Activated CD4-positive, alpha-beta T cell treated with anti-CD3 and anti-CD28 coated beads, Interleukin-2, amount 50 U/mL, for 16 hours (primary cell): Measurements from ENCODE around the gene PERM1.
"Not testable (repeated sequence)": the region's sequence is repeated elsewhere in the genome, so short reads cannot be mapped to it uniquely, and the experiment has no call there.

Experiments used
- DNase-seq: peaks from one replicate; pipeline ENCODE4 v3.0.0-alpha.2; 2020

Gene PERM1

DNA sequence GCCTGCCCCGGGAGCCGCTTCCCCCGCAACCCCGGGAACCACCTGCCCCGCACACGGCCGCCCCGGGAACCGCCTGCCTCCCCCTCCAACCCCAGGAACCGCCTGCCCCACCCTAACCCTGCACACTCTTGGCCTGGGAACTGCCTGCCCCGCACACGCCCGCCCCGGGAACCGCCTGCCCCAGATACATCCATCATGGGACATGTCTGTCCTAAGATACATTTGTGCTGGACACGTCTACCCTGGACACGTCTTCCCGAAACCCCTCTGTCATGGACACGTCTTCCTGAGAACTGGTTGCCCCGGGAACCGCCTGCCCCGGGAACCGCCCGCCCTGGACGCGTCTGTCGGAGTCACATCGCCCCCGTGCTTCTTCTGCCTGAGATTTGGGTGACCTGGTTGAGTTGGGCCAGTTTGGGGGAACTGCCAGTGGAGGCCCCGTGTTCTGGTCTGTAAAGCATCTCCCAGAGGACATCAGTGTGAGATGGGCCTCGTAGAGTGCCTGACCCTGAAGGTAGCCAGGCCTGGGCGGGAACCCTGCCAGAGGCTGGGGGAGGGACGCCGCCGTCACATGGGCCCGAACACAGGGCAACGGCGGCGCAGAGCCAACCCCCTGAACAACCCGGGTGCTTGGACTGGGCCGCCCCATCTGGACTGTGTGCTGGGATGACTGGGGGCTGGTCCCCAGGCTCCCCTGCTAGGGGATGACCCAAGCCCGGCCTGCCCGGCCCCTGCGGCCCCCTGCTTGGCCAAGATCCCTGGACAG, 3.6 kb downstream of the PERM1 start:
- no peak for DNase-seq

DNA sequence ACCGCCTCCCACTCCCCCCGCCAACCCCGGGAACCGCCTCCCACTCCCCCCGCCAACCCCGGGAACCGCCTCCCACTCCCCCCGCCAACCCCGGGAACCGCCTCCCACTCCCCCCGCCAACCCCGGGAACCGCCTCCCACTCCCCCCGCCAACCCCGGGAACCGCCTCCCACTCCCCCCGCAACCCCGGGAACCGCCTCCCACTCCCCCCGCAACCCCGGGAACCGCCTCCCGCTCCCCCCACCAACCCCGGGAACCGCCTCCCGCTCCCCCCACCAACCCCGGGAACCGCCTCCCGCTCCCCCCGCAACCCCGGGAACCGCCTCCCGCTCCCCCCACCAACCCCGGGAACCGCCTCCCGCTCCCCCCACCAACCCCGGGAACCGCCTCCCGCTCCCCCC, 5.1 kb downstream of the PERM1 start:
- DNase-seq: not testable (repeated sequence)

DNA sequence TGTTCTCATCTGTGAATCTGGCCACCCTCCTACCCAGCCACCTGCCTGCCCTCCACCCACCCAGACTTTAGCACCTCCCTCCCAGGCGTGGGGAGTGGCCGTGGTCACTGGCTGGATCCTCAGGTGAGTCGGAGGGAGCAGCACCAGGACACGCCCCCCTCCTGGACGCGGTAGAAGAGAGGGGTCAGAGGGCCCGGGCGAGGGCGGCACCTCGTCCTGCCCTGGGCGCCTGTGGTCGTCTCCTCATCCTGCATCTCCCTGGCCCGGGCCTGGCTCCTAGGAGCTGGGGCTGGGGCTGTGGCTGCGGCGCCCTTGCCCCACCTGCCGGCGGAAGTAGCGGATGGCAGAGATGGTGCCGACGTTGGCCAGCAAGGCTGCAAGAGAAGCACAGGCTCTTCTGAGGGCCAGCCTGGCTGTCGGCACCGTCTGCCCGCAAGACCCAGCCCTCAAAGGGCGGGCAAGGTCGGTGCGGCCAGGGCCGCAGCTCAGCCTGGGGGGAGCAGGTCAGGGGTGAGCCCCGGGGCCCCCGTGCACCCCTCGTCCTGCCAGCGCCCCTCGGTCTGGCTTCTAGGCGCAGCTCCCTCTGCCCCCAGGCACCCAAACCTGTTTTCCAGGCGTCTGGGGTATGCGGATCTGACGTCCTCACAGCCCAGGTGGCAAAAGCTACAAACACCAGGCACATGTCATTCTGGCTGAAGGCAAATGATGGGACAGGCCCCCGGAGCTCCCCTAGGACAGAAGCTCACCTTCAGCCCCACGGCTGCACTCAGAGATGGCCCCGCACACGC, 5.8 kb downstream of the PERM1 start:
- peak; percentile 46 for DNase-seq

DNA sequence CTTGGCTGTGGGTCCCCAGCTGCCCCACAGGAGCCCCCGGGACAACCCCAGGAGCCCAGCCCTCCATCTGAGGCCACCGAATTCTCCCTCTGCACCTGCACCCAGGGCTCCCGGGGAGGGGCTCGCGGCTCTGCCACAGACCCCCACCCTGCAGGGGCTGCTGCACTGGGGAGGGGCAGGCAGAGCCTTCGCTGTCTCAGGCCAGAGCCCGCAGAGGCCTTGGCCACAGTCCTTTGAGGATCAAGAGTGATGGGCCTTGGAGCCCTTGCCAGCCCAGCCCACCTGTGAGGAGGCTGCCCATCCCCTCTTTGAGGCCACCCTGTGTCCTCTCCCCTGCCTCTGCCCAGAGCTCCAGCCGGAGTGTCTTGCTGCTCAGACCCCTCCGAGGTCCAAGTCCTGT, 6.5 kb downstream of the PERM1 start:
- DNase-seq: no peak

DNA sequence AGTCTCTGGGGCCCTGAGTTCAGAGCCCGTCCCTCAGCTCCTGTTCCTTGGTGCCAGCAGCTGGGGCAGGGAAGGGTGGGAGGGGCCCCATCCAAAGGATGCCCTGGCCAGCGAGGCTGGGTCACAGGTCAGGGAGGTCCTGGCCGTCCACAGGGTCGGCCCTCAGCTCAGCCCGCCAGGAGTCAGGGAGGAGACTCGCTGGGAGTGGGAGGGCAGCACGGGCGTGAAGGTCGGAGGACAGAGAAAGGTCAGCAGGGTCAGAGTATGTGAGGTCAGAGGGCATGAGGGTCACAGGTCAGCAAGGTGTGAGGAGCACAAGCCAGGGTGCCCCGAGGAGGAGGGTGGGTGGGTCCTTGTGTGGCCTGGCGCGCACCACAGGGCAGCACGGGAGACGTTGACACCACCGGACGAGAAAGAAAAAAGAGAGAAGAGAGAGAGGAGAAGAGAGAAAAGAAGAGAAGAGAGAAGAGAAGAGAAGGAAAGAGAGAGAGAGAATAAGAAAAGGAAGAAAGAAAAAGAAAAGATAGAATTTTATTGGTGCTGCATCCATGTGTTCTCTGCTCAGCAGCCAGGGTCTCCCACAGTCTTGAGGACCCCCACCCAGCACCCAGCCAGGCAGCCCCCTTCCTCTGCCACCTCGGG, 7.1 kb downstream of the PERM1 start:
- no peak for DNase-seq

DNA sequence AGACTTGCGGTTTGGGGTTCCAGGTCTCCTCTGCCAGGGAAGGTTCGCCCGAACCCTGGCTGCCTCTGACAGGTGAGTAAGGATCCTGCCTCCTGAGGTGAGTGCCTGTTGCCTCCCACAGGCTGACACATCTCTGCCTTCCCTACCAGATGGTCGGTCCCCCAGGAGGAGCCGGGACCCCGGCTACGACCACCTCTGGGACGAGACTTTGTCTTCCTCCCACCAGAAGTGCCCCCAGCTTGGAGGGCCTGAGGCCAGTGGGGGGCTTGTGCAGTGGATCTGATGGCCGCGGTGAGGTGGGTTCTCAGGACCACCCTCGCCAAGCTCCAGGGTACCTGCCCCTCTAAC, 7.6 kb downstream of the PERM1 start:
- DNase-seq: no peak

DNA sequence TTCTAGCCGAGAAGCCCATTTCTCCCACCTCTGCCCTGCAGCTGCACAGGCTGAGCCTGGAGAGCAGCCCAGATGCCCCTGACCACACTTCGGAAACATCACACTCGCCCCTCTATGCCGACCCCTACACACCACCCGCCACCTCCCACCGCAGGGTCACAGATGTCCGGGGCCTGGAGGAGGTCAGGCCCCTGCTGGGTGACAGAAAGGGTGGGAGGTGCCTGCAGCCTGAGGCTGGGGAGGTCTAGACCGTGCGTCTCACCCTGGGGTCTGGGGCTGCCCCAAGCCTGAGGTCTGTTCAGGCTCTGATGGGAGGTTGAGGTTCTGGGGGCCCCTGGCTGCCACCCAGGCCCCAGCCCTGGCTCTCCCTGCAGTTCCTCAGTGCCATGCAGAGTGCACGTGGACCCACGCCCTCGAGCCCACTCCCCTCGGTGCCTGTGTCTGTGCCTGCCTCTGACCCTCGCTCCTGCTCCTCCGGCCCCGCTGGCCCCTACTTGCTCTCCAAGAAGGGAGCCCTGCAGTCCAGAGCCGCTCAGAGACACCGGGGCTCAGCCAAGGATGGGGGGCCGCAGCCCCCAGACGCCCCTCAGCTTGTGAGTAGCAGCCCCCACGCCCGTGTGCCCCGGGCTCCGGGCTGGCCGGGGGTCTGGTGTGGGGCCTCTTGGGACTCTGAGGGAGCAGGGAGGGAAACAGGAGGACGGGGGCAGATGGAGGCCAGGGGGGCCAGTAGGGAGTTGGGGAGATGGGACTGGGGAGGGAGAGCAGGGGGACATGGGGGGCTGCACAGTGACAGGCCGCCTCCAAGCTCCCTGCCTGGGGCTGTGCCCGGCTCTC, 8.2 kb downstream of the PERM1 start:
- no peak for DNase-seq

DNA sequence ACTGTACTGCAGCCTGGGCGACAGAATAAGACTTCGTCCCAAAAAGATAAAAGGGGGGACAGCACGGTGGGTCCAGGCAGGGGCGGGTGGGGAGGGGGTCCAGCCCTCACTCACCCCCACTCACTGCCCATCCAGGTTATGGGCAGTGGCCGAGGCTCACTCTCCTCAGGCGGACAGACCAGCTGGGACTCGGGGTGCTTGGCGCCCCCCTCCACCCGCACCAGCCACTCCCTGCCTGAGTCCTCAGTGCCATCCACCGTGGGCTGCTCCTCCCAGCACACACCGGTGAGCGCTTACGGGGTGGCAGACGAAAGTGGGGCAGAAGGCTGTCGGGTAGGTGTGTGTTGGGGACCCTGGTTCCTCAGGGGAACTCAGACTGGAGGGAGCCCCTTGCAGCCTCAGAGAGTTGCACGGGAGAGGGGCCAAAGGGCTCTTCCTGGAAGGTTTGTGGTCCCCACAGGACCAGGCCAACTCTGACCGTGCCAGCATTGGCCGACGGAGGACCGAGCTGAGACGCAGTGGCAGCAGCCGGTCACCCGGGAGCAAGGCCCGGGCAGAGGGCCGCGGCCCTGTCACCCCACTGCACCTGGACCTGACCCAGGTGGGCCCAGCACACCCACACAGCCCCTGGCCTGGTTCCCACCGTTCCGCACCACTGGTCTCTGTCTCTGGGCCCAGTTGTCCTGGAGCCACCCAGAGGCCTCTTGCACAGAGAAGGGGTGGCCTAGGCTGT, 9.0 kb downstream of the PERM1 start:
- no peak for DNase-seq

DNA sequence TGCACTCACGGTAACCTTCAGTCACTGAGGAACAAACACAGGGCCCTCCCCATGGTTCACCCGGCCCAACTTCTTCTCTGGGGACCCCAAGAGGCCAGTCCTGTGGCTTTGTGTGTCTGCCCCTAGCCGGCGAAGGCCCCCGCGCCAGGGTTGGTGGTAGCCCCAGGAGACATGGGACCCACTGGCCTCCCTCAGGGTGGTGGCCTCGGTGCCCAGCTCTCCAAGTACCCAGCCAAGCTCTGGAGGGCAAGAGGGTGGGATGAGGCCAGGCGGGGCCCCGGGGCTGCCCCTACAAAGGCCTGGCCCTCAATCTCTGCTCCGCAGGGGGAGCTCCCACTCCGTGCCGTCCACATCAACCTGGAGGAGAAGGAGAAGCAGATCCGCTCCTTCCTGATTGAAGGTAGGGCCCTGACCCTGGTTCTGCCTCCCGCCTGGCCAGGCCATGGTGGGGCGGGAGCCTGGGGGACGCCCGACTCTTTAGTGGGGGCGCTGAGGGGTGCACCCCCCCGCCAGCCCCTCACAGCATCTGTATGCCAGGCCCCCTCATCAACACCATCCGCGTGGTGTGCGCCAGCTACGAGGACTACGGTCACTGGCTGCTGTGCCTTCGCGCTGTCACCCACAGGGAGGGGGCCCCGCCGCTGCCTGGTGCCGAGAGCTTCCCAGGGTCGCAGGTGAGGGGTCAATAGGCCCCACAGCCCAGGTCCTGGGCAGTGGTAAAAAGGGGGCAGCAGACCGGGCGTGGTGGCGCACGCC, 10.0 kb downstream of the PERM1 start:
- DNase-seq: no peak

DNA sequence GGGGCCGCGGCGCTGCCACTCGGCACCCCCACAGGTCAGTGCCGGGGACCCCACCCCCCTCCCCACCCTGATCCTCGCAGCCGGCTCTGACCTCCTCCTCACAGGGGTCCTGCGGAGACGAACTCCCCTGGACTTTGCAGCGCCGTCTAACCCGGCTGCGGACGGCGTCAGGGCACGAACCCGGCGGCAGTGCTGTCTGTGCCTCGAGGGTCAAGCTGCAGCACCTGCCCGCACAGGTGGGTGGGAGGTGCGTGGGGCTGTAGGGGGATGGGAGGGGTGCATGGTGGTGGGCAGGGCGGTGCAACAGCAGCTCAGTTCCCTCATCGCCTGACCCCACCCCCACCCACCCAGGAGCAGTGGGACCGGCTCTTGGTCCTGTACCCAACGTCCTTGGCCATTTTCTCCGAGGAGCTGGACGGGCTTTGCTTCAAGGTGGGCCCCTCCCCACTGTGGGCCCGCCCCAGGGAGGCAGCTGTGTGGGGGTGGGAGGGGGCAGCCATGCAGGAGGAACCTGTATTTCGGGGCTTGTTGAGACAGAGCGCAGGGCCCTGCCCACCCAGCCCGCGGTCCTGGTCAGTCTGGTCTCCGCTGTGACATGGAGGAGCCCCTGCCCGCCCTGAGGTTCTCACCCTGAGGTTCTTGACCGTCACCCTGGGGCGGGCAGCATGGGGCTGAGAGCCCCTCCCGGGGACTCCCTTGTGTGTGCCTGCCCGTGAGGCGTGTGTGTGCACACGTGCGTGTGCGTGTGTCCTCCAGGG, 10.7 kb downstream of the PERM1 start:
- DNase-seq: no peak

DNA sequence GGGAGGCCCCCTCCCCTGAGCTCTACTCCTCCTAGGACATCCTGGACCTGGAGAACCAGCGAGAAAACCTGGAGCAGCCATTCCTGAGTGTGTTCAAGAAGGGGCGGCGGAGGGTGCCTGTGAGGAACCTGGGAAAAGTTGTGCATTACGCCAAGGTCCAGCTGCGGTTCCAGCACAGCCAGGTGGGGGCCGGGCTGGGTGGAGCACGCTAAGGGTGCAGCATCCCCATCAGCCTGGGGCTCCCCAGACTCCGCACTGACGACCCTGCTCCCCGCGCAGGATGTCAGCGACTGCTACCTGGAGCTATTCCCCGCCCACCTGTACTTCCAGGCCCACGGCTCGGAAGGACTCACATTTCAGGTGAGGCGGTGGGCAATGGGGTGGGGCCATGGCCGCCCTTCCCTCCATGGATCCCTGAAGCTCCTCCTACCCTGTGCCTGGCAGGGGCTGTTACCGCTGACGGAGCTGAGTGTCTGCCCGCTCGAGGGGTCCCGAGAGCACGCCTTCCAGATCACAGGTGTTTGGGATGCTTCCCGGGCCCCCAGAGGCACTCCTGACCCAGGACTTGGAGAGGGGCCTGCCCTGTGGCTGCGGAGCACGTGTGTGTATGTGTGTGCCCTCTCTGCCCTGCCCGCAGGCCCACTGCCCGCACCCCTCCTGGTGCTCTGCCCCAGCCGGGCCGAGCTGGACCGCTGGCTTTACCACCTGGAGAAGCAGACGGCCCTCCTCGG, 11.5 kb downstream of the PERM1 start:
- DNase-seq: no peak

DNA sequence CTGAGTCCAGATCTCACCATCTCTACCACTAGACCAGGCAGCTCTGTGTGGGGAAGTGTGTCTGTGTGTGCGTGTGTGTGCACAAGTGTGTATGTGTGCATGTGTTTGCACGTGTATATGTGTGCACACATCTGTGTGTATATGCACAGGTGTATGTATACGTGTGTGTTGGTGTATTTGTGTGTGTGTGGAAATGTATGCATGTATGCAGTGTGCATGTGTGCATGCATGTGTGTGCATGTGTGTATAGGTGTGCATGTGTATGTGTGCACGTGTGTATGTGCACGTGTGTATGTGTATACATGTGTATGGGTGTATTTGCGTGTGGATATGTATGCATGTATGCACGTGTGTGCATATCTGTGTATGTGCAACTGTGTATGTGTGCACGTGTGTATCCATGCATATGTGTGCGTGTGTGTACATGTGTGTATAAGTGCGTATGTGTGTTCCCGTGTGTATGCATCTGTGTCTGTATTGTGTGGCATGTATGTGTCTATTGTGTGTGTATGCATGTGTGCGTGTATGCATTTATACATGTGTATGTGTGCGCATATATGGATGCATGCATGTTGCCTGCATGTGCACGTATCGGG, 12.5 kb downstream of the PERM1 start:
- DNase-seq: no peak

DNA sequence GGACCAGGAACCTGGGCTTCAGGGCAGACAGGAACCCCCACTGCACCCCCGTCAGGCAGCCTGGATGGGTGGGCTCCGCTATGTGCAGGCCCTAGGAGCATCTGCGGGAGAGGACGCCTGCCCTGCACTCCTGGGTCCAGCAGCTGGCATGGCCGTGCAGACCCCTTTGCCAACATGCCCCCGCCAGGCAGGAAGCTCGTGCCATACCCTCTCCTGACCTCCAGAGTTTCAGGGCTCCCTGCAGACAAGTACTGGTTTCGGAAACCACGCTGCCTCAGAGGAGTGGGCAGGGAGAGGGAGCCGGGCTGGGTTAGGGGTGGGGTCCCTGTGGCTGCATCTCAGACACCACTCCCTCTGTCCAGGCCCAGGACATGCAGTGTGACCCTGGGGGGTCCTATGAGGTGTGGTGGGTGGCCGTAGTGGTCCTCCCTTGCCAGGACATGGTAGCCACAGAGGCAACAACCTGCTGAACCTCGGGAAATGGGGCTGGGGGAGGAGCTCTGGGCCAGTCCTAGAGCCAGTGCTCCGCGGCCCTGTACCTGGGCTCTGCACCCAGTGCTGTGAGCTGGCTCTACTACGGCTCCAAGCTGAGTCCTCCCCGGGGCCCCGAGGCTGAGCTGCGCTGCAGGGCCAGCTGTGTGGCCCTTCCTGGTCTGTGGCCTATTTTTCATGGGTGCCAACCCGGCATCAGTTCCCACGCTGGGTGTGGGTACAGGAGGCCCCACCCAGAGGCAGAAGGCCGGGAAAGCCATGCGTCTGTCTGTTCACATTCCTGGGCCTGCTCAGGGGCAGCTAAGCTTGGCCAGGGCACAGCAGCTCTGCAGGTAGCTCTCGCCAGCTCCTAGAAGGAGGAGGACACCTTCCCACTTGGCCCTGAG, 14.2 kb downstream of the PERM1 start:
- no peak for DNase-seq

DNA sequence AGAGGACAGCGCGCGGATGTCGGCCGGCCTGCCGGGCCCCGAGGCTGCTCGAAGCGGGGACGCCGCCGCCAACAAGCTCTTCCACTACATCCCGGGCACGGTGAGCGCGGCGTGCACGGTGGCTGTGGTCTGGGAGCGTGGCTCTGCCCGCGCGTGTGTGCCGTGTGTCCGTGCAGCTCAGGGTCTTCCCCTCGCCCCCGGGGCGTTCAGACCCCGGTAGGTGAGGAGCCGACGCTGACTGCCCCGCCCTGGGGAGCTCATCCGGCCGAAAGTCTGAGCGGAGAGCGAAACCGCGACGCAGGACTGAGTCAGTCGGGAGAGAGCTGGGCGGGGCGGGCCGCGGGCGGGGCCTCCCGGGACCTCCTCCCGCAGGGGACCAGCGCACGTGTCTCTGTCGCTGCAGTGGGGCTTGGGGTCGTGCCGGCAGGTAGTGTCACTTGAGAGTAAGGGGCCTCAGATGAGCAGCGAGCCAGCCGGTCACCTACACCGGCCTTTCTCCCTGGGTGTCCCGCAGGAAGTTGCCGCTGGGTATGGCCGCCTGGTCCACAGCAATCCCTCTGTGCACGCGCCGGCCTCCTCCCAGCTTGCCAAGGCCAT, 15.1 kb downstream of the PERM1 start:
- DNase-seq: peak; percentile 86

DNA sequence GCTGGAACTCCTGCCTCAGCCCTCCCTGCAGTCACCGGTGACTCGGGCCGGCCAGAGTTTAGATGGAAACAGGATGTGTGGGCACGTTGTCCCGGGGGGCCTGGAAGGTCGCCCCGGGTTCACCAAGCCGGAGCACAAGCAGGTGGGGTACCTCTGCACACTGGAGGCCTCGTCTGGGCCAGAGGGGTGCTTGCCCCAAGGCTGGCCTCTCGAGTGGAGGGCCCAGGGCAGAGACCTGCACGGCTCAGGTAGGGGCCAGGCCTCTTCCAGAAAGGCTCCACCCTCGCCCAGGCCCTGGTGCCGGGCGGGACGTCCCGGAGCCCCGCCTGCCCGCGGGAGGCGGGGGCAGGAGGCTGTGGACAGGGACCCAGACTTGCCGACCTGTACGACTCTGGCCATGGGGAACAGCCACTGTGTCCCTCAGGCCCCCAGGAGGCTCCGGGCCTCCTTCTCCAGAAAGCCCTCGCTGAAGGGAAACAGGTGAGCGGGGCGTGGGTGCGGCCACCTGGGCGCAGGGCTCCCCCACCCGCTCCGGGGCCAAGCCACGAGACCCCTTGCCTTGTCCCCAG, 15.7 kb downstream of the PERM1 start, which contains the start of gene PLEKHN1:
PLEKHN1 (plus strand) TSS at position 348 of the 569 bp plus-strand sequence; CDS start at position 398, 50 bp downstream.
- DNase-seq: no peak

DNA sequence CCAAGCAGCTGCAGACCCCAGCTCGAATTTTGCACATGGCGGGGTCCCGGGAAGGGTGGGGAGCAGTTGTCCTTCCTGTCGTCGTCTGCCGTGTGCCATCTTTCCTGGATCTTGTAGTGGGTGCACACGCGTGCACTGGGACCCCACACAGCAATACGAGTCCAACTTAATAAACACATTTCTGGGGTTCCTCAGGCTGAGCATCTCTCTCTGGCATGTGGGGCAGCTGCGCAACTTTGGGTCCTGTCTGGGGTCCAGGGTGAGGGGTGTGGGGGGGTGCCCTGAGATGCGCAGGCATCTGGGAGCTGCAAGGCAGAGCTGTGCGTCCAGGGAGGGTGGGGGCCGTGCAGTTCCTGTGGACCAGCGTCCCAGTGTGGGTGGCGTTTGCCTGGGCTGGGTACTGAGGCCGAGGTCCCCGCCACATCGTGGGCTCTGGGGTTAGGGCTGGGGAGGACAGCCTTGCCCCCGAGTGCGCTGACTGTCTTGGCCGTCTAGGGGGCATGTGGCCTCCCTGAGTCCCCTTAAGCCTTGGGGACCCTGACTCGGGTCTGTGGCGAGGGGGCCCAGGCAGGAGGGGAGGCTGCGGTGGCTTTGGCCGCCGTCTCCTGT, 16.3 kb downstream of the PERM1 start:
- DNase-seq: no peak
